ENCODE measurements around the gene EDDM3A. TPM values are rescaled to one million over a fixed set of nuclear protein-coding genes. Genes with fewer than 3 reads are reported as not detected.

The EDDM3A gene
- total RNA-seq, 1 experiment from 2014 or later: not detected

- no peak overlapping the region for H3K4me3 ChIP-seq (ENCODE audit: low read depth, low read length, poor library complexity, severe bottlenecking)
- no peaks in the 10 kb centered on the region for H3K4me1 ChIP-seq (ENCODE audit: insufficient read depth, low read length, poor library complexity, severe bottlenecking)
- H3K27ac ChIP-seq (ENCODE audit: low read depth, low read length, poor library complexity, severe bottlenecking): no peak overlapping the region
- CTCF ChIA-PET: no interaction called here
- DNase-seq (ENCODE audit: low spot score): no peak
- BruUV-seq (replicated peaks): no TSS peak
- TF ChIP-seq EZH2 (IDR thresholded peaks at IDR 0.05; ENCODE audit: borderline replicate concordance, low read depth, low read length, poor library complexity, severe bottlenecking) (no peak), CTCF (conservative IDR thresholded peaks at IDR 0.05; ENCODE audit: low read depth, low read length) (no peak)
- intact Hi-C loops (cut with micrococcal nuclease; ENCODE audit: unreplicated experiment): no loop called here
- POLR2A ChIA-PET (ENCODE audit: low non-redundant PET): no interaction called here
- no peaks in the 10 kb centered on the region for H3K9me3 ChIP-seq (ENCODE audit: low read depth, low read length, poor library complexity, severe bottlenecking)
- no peaks in the 10 kb centered on the region for H3K27me3 ChIP-seq (replicated peaks; ENCODE audit: insufficient read depth, low read depth, low read length, poor library complexity)
- H3K36me3 ChIP-seq (ENCODE audit: insufficient read depth, low read length, poor library complexity, severe bottlenecking): no peaks in the 10 kb centered on the region
These were observed 34.0 kb upstream of the EDDM3A start for GRCh38 chr14:20711685-20712084.

GRCh38 chr14:20712904-20713303 is 32.8 kb upstream of the EDDM3A start:
- Histone ChIP-seq H3K27ac (ENCODE audit: low read depth, low read length, poor library complexity, severe bottlenecking) (no peak overlapping the region), H3K27me3 (replicated peaks; ENCODE audit: insufficient read depth, low read depth, low read length, poor library complexity) (no peaks in the 10 kb centered on the region), H3K9me3 (ENCODE audit: low read depth, low read length, poor library complexity, severe bottlenecking) (no peaks in the 10 kb centered on the region), H3K4me3 (ENCODE audit: low read depth, low read length, poor library complexity, severe bottlenecking) (no peak overlapping the region), H3K4me1 (ENCODE audit: insufficient read depth, low read length, poor library complexity, severe bottlenecking) (no peaks in the 10 kb centered on the region), H3K36me3 (ENCODE audit: insufficient read depth, low read length, poor library complexity, severe bottlenecking) (no peaks in the 10 kb centered on the region)
- TF ChIP-seq EZH2 (IDR thresholded peaks at IDR 0.05; ENCODE audit: borderline replicate concordance, low read depth, low read length, poor library complexity, severe bottlenecking) (no peak), CTCF (conservative IDR thresholded peaks at IDR 0.05; ENCODE audit: low read depth, low read length) (no peak)
- CTCF ChIA-PET: no interaction called here
- no TSS peak for BruUV-seq (replicated peaks)
- DNase-seq (ENCODE audit: low spot score): no peak
- POLR2A ChIA-PET (ENCODE audit: low non-redundant PET): no interaction called here
- intact Hi-C loops (cut with micrococcal nuclease; ENCODE audit: unreplicated experiment): no loop called here

- Histone ChIP-seq H3K27me3 (replicated peaks; ENCODE audit: insufficient read depth, low read depth, low read length, poor library complexity) (no peaks in the 10 kb centered on the region), H3K4me1 (ENCODE audit: insufficient read depth, low read length, poor library complexity, severe bottlenecking) (no peaks in the 10 kb centered on the region), H3K9me3 (ENCODE audit: low read depth, low read length, poor library complexity, severe bottlenecking) (no peaks in the 10 kb centered on the region), H3K36me3 (ENCODE audit: insufficient read depth, low read length, poor library complexity, severe bottlenecking) (no peaks in the 10 kb centered on the region), H3K27ac (ENCODE audit: low read depth, low read length, poor library complexity, severe bottlenecking) (no peak overlapping the region), H3K4me3 (ENCODE audit: low read depth, low read length, poor library complexity, severe bottlenecking) (no peak overlapping the region)
- BruUV-seq (replicated peaks): no TSS peak
- intact Hi-C loops (cut with micrococcal nuclease; ENCODE audit: unreplicated experiment): no loop called here
- POLR2A ChIA-PET (ENCODE audit: low non-redundant PET): no interaction called here
- CTCF ChIA-PET: no interaction called here
- TF ChIP-seq EZH2 (IDR thresholded peaks at IDR 0.05; ENCODE audit: borderline replicate concordance, low read depth, low read length, poor library complexity, severe bottlenecking) (no peak), CTCF (conservative IDR thresholded peaks at IDR 0.05; ENCODE audit: low read depth, low read length) (no peak)
- DNase-seq (ENCODE audit: low spot score): peak; percentile 62
These were observed 31.0 kb upstream of the EDDM3A start for GRCh38 chr14:20714593-20715250.

Measured in A673 (cell line).